ENCODE data around the gene NEIL1.
A peak's percentile ranks its signal among the peaks of the same experiment; 100 is the strongest.
"Not testable (repeated sequence)": the region's sequence is repeated elsewhere in the genome, so short reads cannot be mapped to it uniquely, and the experiment has no call there.

NEIL1 gene

DNA sequence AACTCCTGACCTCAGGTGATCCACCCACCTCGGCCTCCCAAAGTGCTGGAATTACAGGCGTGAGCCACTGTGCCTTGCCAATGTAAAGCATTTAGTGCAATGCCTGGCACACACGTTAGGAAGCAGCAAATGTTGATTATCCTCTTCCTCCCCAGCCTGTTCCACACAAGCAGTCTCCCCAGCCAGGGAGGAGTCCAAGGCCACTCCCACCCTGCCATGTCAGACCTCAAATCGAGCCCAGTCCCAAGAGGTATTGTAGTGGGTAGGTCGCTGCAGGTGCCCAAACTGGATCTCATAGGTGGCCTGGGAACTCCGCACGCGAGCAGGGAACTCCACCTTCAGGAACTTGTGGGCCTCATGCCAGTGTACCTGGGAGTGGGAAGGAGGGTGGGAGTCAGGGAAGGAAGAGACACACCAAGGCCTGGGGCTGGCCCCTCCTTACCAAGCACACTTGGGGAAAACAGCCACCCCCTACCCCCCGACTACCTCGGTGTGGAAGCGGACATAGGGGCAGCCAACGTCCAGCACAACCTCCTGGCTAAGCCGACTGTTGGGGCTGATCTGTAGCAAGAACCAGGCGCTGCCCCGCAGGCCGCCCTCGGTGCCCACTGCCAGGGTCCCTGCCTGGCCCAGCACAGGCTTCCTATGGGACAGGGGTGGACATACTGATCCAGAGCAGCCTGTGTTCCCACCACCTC lies 11.3 kb downstream of the NEIL1 start:
- no peak for DNase-seq

DNA sequence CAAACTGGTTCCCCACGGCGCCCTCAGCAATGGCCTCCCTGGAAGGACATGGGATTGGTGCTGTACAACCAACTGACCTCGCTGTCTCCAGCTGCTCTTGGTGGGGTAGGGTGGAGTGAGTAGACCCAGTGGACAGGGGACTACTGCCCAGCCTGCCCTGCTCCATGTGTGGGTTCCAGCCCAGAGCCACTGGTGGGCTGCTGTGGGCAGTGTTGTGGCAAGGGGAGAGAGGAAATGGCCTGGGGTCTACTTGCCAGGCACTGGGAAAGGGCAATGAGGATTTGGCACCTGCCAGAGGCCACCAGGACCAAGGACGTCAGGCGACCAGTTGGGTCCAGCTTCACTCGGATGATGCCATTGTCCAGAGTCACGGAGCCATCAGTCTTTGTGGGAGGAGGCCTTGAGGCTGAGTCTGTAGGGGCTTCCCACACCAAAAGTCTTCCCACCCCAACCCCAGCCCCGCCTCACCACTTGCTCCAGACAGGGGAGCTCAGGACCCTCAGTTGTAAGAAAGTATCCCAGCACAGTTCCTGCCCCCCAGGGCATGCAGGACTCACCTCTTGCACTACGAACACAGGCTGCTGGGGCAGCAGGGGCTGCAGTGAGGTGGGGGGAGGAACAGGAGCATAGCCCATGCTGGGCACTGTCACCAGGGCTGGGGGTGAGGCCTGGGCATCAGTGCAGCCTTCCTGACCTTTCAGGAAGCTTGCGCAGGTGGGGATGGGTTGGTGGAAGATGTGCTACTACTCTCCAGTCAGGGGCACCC lies 12.1 kb downstream of the NEIL1 start:
- no peak for DNase-seq

DNA sequence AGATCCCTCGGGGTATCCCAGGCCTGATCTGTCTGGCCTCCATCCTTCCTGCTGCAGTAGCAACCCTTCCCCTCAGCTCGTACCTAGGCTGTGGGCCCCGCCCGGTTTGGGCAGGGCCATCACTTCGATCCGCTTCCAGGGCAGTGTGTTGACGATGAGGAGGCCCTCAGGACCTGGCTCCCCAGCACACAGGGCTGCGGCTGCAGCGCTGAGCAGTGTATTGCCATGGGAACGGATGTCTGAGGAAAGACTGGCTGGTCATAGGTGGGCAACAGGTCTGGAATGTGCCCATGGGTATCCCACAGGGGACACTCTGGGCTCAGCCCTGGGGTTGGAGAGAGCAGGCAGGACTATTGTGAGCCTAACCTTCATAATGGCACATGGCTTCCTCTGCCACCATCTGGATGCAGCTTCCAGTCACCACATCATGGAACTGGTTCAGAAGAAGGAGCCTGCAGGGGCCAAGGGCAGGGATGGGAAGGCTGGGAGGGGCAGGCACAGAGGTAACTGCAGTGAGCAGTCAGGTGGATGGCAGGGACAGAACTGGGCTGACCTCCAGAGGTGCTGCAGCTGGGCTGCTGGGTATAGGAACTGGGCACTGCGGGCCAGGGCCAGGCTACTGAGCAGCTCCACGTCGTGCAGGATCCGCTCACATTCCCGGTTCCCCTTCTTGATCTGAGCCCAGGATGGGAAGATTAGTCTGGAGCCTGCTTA lies 12.9 kb downstream of the NEIL1 start:
- DNase-seq, result no peak

DNA sequence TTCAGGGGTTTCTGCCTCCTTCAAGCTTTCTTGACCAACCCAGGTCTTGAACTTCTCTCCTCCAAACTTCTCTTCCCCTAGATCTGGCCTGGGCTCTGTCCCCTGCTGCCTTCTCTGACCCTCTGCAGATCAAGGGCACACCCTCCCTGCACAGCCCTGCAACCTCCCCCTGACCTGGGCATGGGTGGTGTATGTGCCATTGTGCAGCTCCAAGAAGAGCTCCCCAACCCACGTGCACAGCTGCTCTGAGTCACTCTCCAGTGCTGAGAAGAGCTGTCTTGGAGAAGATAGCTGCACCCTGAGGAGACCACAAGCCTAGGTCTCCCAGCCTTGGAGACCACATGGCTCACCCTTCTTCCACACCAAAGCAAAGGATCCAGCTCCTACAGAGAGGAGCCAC lies 13.6 kb downstream of the NEIL1 start:
- DNase-seq, result no peak

DNA sequence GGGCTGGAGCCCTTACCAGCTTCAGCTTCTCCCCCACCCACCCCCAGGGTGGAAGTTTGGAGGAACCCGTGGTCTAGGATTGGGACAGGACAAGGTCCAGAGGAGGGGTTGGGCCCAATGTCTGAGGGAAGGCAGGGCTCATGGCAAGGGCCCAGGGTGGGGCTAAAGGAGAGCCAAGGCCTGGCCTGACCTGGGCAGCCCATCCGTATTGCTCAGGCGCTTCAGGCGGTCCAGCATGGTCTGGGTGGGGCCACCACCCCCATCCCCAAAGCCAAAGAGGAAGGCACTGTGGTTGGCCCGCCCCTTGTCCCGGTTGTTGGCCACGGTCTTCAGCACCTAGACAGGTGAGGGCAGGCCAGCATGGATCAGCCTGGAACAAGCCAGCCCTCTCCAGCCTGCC lies 14.0 kb downstream of the NEIL1 start:
- DNase-seq, result no peak

DNA sequence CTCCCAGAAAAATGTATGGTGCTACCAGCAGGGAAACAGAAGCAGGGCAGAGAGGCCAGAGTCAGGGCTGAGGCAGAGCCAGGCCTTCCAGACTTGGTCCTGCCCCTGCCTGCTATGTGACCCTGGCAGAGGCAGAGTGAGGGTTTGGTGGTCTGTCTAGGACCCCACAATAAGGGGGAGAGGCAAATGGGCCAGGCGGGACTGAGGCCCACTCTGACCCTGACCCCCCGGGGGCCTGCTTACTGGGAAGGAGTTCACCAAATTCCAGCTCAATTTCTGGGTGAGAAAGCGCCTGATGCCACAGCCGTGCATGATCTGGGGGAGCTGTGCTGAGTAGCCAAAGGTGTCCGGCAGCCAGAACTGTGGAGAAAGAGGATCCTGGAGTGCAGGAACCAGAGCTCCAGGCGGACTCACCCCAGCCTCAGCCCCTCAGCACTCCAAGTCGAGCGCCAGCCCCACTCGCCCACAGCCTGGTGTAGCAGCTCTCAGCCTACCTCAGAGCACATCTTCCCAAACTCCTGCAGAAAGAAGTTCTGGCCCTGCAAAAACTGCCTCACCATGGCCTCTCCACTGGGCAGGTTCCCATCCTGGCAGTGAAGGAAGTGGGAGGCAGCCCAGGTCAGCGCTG lies 14.6 kb downstream of the NEIL1 start:
- DNase-seq, result no peak

DNA sequence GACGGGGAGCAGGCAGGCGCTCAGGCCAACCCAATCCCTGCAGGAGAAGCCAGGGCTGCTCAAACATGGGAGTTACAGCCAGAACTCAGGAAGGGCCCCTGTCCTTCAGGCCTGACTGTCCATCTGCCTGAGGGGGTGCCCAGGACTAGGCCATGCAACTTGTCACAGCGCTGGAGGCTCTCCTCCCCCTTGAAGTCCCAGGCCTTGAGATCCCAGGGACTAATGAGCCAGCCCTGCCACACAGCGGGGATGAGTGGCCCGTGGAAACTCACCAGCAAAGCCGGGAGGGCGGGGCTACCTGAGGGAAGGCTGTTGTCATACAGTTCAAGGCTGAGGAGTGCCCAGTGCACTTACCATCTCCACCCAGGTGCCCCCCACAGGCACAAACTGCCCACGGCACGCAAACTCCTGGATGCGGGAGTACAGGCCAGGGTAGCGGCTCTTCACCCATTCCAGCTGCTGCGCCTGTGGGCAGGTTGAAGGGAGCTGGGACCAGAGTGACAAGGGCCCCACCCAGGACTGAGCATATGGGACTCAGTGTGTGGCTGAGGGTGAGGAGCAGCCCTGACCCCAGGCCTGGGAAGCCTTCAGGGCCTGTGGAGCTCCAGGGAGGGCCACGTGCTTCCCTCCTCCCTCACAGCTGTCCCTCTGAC lies 15.3 kb downstream of the NEIL1 start:
- DNase-seq, result no peak

DNA sequence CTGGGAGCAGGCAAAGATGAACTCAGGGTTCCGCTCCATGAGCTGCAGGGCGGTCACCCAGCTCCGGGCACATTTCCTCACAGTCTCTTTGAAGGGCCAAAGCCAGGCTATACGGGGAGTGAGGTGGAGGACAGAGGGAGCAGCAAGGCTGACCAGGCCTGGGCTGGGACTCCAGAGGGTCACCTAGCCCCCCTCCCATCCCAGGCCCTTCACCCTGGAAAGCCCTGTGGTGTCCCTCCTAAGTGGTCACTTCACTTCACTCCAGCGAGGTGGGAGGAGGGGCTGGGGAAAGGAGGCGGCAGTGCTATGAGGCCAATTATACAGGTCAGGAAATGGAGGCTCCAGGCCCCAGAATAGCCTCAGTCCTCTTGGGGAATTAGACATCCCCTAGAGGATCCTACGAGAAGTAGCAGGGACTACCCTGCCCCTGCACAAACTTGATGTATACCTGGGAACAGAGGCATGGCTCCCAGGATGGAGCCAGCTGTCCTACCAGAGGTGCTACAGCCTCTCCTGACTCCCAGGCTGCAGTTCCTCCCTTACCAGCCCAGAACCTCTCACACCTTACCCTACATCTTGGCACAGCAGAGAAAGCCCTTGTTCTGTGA lies 15.9 kb downstream of the NEIL1 start:
- no peak for DNase-seq

DNA sequence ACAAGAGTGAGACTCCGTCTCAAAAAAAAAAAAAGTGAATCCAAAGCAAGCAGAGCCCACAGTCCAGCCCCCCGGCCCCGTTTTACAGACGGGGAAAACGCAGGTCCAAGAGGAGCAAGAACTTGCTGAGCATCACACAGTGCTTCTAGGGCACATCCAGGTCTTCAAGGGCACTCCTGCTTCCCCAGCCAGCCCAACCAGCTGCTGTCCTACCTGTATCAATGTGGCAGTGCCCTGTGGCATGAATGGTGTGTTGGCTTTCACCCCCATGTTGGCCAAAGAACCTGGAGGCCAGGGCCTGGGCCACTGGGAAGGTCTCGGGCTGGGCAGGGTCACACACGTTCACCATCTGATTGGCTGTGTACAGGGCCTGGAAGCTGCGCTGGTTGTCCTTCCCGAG lies 16.9 kb downstream of the NEIL1 start:
- no peak for DNase-seq

DNA sequence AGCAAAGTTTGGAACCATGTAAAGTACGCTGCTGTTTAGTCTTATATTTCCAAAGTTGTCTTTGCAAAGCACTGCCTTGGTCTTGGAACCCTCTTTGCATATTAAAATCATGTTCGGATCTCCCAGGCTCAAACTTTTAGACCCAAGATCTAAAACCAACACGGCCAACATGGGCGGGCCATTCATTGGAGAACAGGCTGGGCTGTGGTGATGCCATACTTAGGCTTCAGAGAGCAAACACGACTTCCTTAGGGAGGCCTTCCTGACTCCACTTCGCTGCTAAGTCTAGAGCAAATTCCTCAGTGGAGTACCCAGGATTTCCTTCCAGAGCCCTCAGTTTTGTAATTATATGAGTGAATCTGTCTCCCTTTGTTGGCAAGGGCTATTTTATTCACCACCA lies 18.0 kb downstream of the NEIL1 start:
- no peak for DNase-seq

DNA sequence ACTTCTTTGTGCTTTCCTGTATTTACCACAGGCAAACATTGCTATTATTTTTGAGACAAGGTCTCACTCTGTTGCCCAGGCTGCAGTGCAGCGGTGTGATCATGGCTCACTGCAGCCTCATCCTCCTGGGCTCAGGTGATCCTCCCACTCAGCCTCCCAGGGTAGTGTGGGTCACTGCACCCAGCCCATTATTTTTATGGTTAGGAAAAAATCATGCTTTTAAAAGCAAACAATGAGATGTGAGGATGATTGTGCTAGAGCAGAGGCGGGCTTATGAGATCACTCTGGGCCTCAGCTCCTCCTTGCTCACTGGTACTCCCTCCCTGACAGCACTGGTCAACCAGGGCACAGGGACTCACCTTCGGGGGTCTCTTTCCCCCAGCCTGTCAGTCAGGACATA lies 19.3 kb downstream of the NEIL1 start:
- no peak for DNase-seq

DNA sequence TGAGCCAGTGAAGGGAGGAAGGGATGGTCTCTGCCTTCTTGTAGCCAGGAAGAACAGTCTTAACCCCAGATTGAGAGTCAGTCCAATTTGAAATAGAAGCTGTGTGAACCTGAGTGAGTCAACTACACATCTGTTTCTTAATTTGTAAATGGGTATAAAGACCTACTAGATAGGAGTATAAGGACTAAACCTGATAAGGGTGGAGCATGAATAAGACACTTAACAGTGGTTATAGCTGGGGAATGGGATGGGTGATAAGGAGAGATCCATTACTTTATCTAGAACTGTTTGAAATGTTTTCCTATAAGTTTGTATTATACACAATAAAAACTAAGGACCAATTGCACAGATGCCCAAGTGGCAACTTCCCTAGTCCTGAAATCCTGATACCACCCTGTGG lies 20.2 kb downstream of the NEIL1 start:
- no peak for DNase-seq

DNA sequence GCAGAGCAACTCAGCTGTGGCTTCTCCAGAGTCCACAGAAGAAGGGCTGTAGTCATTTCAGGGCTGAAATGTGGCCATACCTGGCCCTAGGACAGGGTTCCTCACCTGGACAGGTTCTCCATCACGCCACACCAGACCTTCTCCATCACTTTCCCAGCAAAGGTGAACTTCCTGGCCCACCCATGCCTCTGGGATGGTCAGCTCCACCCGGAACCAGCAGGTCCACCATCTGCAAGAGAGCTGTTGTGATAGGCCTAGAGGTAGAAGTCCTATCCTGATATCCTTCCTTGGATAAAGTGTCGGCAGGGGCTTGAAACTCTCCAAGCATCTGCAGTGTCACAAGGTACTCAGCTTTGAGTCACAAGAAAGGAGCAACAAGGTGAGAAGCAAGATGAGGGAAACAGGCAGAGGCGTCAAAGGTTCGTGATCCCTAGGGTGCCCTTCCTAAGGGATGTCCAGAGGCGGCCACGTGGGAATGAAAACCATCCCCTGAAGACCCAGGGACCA lies 20.6 kb downstream of the NEIL1 start:
- no peak for DNase-seq

DNA sequence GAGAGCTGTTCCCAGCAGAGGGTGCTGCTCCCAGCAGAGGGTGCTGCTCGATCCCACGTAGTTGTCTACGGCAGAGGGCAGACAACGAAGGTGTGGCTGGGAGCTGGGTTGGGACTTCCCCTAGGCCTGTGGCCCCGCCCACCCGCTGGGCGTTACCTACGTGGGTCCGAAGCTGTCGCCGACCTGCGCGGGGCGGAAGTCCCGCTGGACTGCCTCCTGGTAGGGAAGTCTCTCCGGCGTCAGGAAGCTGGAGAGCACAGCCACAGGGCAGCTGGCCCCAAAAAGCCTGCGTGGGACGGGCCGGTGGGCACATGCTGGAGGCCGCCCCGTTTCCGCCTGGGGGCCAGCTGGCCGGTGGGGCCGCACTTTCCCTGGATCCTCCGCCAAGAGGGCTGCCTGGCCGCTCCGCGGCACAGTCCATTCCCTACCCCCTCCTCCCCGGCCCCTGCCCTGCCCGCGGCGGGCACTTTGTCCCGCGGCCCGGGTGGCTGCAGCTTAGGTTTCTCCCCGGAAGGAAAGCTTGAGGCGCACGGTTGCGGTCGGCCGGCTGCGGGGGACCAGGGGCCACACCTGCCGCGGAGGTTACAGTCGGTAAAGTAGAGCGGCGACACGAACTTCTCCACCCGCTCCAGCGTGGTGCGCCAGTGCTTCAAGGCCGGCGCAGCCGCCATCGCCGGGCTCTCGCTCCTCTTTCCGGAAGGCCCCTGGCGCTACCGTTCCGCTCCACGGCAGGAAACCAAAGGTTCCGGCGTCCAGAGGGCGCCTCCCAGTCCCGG lies 21.3 kb downstream of the NEIL1 start, which contains the start of gene MAN2C1:
Gene MAN2C1, minus strand, starts transcription at position 695 of the 776 bp plus-strand sequence. Its CDS starts 24 bp downstream, at position 671.
- peak; percentile 92 to 93 for DNase-seq

DNA sequence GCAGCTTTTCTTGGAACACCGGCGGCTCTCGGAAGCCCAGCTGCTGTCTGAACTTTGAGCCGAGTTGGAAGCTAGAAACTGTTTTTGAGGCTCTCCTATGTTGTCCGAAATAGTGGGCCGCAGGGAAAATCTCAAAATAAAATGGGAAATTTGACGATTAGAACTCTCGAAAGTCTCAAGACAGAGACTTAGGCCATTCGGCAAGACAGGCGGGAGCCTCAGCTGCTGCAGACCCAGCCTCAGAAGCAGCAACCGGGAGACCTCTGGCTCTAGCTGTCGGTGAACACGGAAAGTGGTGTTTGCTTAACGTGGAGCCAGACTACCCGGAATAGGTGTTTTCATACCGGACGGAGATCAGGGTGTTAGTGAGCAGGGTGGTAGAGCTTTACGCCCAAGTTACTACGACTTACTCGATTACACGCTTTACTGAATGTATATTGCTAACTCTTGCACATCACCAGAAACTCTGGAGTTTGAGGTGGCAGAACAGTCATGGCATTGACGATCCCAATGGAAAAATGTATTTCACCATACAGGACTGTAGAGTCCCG lies 21.9 kb downstream of the NEIL1 start:
- DNase-seq, result peak in 1 of 2 donors; percentile 43

DNA sequence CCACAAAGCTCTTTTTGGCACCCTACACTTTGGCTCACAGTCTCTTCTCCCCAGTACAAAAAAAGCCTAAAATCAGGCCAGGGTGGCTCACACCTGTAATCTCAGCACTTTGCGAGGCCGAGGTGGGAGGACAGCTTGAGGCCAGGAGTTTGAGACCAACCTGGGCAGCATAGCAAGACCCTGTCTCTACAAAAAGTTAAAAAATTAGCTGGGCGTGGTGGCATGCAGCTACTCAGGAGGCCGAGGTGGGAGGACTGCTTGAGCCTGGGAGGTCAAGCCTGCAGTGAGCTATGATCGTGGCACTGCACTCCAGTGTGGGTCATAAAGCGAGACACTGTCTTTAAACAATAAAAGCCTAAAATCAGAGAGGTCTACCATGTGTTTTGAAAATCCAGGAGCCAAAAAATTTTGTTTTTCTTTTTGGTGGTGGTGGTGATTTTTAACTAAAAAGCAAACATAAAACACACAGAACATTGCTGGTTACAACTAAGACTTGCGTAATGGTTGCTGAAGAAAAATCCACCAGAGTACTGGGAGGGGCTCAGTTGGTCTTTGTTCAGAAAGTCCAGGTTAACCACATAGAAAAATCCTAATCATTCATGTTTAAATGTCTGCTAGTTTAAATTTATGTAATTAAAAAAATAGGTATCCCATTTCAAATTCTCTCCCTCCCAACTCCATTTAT lies 23.2 kb downstream of the NEIL1 start:
- no peak for DNase-seq

DNA sequence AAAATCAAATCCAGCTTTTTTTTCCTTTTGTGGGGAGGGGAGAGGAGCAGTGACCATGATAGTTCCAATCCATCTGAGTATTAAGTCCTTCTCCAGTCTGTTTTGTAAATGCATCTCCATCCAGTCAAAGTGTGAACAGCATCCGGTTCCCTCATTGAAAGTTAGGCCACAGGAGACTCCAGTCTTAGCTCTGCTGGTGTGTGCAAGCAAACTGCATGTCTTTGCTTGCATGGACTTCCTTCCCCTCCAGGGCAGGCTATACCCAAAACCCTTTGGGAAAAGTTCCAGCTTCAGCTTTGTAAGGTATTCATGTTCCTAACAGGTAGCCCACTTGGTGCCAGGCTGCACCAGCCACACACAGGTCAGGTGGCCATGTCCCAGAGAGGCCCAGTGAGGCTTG lies 24.6 kb downstream of the NEIL1 start:
- no peak for DNase-seq

DNA sequence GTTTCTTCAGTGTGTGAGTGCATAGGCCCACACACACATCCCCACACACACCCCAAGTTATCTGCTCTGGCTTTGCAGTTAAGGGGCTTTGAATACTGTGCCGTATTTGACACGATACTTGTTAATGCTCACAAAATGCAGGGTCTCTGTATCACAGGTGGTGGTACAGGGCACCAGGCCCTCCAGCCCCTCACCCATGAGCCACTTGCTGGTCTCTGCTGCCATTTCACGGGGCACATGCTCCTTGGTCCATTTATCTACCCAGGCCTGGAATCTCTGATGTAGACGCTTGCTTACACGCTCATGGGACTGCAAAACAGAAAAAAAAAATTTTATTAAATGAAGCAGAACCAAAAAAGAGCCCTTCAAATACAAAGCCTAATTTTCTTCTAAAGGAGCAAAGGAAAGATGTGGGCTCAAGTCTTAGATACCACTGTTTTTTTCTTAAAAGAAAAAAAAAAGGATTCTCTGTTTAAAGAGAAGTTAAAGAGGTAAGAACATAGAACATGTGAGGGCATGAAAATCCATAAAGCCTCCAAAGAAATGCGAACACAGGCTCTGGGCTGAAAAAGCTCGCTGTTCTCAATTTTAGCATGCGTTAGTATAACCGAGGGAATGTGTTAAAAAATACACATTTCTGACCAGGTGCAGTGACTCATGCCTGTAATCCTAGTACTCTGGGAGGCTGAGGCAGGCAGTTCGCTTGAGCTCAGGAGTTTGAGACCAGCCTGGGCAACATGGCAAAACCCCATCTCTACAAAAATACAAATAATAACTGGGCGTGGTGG lies 25.3 kb downstream of the NEIL1 start:
- DNase-seq, result no peak

DNA sequence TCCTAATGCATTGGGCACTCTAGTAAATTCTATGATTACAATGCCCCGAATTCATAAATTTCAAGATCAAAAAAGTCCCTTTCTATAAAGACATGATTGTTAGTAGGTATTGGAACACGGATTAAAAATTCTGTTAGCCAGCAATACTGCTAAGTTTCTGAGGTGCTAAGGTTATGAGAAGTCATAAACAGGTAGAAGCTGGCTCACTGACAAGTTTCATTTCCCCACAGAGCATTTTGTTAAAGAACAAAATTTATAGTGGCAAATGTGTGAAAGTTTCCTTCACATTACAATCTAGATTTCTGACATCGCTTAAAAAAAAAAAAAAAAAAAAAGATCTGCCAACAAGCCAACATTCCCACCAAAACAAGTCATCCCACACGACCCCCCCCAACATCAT lies 33.9 kb downstream of the NEIL1 start:
- DNase-seq, result no peak

DNA sequence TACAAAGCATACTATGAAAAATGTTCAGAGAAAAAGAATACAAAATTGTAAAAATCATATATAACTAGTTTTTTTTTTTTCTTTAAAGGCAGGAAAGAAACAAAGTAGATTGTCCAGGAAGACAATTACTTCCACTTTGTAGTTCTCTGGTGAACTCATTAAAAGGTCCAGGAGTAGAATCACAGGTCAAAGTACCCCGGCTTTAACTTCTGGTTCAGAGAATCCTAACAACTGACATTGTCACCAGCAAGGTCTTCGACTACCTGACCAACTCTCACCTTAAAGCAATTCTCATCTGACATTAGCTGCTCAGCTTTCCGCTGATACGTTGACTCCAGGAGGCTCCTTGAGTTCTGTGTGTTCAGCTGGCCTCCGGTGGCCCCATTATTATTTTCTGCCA lies 37.1 kb downstream of the NEIL1 start:
- DNase-seq, result not testable (repeated sequence)

Data from CD4-positive, alpha-beta T cell treated with Interferon alpha-2 for 1 hour (primary cell).